Coronary artery (tissue), 2 donors: ENCODE data around the gene SPOCK3.

ENCODE experiments used
- DNase-seq: peaks from one replicate; pipeline ENCODE4 v3.0.0-alpha.2; 2017; ENCODE audit warnings: low spot score
- H3K27ac ChIP-seq, 2 donors: fragments of 200-600 bp; sonication (generic); one replicate each; pipeline ENCODE4 v1.5.1; 2016 to 2019
- H3K4me3 ChIP-seq: fragments of 200-600 bp; sonication (generic); 2 replicates; pipeline ENCODE4 v1.5.1; 2016; ENCODE audit warnings: mild to moderate bottlenecking, moderate library complexity
- CTCF ChIP-seq: fragments of 200-600 bp; sonication (generic); IDR thresholded peaks from one replicate; pipeline ENCODE4 v1.5.1; 2019; ENCODE audit warnings: antibody characterized with exemption

The SPOCK3 gene

GRCh38 chr4:167238226-167238625, 3.9 kb upstream of the SPOCK3 start:
- TF ChIP-seq CTCF: no peak
- no peak overlapping the region for H3K4me3 ChIP-seq
- H3K27ac ChIP-seq: no peak overlapping the region
- no peak for DNase-seq

GRCh38 chr4:167233685-167234315, 494 bp downstream of the SPOCK3 start:
- H3K4me3 ChIP-seq: peak overlapping the region; percentile 63
- no peak for DNase-seq
- TF ChIP-seq CTCF: no peak
- H3K27ac ChIP-seq: no peak overlapping the region

- TF ChIP-seq CTCF: no peak
- no peak for DNase-seq
- Histone ChIP-seq H3K4me3 (peak overlapping the region; percentile 63), H3K27ac (no peak overlapping the region)
Observed at GRCh38 chr4:167232805-167233684, 1.2 kb downstream of the SPOCK3 start.

GRCh38 chr4:167230744-167231143, 3.5 kb downstream of the SPOCK3 start:
- no peak for DNase-seq
- no peak overlapping the region for H3K4me3 ChIP-seq
- no peak for TF ChIP-seq CTCF
- no peak overlapping the region for H3K27ac ChIP-seq

- Histone ChIP-seq H3K27ac (no peak overlapping the region), H3K4me3 (no peak overlapping the region)
- no peak for TF ChIP-seq CTCF
- DNase-seq: no peak
Observed at GRCh38 chr4:167222099-167222498, 12.2 kb downstream of the SPOCK3 start.

- H3K27ac ChIP-seq: no peak overlapping the region
- no peak overlapping the region for H3K4me3 ChIP-seq
- no peak for TF ChIP-seq CTCF
- DNase-seq: no peak
Observed at GRCh38 chr4:167221084-167221483, 13.2 kb downstream of the SPOCK3 start.
